Ovary (tissue), 9 donors: ENCODE data around the gene MAPK6. TPM values are rescaled to one million over a fixed set of nuclear protein-coding genes. Genes with fewer than 3 reads are reported as not detected.

ENCODE experiments used
- DNase-seq, 5 donors: peaks; one replicate each; pipeline ENCODE4 v3.0.0-alpha.2; 2019 to 2020
- H3K27ac ChIP-seq, 2 donors: fragments of 200-600 bp; one replicate each; pipeline versions ENCODE4 v1.5.1 to v1.8.0; 2019 to 2022
- H3K27me3 ChIP-seq: fragments of 200-600 bp; one replicate; pipeline ENCODE4 v1.8.0; 2022
- H3K36me3 ChIP-seq: fragments of 200-600 bp; sonication (generic); one replicate; pipeline ENCODE4 v1.5.1; 2019
- H3K4me1 ChIP-seq: one replicate; pipeline ENCODE4 v1.8.1; 2013; ENCODE audit warnings: mild to moderate bottlenecking, moderate library complexity; ENCODE audit not compliant: insufficient read depth
- H3K4me3 ChIP-seq: fragments of 200-600 bp; sonication (generic); one replicate; pipeline ENCODE4 v1.5.1; 2017
- H3K9me3 ChIP-seq, 2 donors: fragments of 200-600 bp in 1 of 2; sonication (generic) in 1 of 2; one replicate each; pipeline versions ENCODE4 v1.5.1 to v1.8.1; 2013 to 2019; ENCODE audit warnings: mild to moderate bottlenecking in 1 of 2, moderate library complexity in 1 of 2
- CTCF ChIP-seq, 3 donors: fragments of 450-650 bp in 2 of 3; fragments of 200-600 bp in 1 of 3; IDR thresholded peaks; one replicate each; pipeline versions ENCODE4 v1.5.1 to v1.8.0; 2016 to 2022; ENCODE audit warnings: antibody characterized with exemption in 3 of 3, mild to moderate bottlenecking in 1 of 3
- EP300 ChIP-seq: sonication (generic); formaldehyde crosslinking; IDR thresholded peaks from one replicate; pipeline ENCODE4 v1.6.1; 2017; ENCODE audit warnings: antibody characterized with exemption
- POLR2A ChIP-seq: fragments of 450-650 bp; IDR thresholded peaks from one replicate; pipeline ENCODE4 v1.6.1; 2017; ENCODE audit warnings: antibody characterized with exemption, mild to moderate bottlenecking, moderate library complexity
- WGBS, 3 donors: extraction: QIAGEN DNeasy Blood & Tissue Kit in 1 of 3; methylation state at CpG; one replicate each; pipeline versions ENCODE4 v1.1.5 to v1.1.7; 2013 to 2017; 5-methylcytosine and 5-hydroxymethylcytosine counted together
- intact Hi-C, 4 donors: fragments of 100-400 bp; cut with DNase I; formaldehyde crosslinking; loops; one replicate each; pipeline versions ENCODE4 v1.11.0 to v1.15.1; 2022 to 2023
- polyA plus RNA-seq, 2 donors: library from polyadenylated mRNA; stranded (reverse); fragments of 200-250 nt in 1 of 2; fragments of 350-450 nt in 1 of 2; fragmentation: Illumina TruSeq in 1 of 2; extraction: RNeasy Lipid Tissue Mini Kit (QIAGEN cat#74804) in 1 of 2; gene quantifications; one replicate each; pipeline ENCODE4 v1.2.3, GENCODE V29; 2013 to 2014
- total RNA-seq, 7 donors: library from RNA; depleted of rRNA in 2 of 7; stranded (reverse); fragments of >200 nt in 2 of 7; fragmentation: NEBNext Ultra II Directional in 3 of 7; extraction: Animal tissue kit (Norgen Biotek cat#: 25700) in 3 of 7; gene quantifications; one replicate each; pipeline versions ENCODE4 v1.1.0 to v1.2.4, GENCODE V29; 2016 to 2023
- donor health status: DM: no; HTN: no; CAD: no; lungs with moderate emphysema.
- donor health status: DM: no; HTN: no; CAD: no.
- donor health status: Bipolar disorder and iron deficiency.
- donor health status: DM: yes; HTN: yes; CAD: no.
- donor health status: DM: no; HTN: no; CAD: no.
- donor health status: DM: yes; HTN: yes; CAD: no.

The MAPK6 gene
- total and polyA plus RNA-seq, 9 donors: 5.9 to 24.5 (median 19.8) TPM

GRCh38 chr15:52086011-52086786 is 67.2 kb downstream of the MAPK6 start:
- H3K9me3 ChIP-seq: peaks cover 0 to 5% of the 10 kb centered on the region in 2 donors
- TF ChIP-seq EP300 (no peak), CTCF (IDR thresholded peaks at IDR 0.05) (no peak), POLR2A (no peak)
- no peaks in the 10 kb centered on the region for H3K4me1 ChIP-seq
- WGBS, 3 donors: 89 to 94% (median 92%) methylated on average over 5 of the region's 5 CpGs
- no peaks in the 10 kb centered on the region for H3K36me3 ChIP-seq
- intact Hi-C loops: no loop called here
- H3K27me3 ChIP-seq: no peaks in the 10 kb centered on the region
- no peak overlapping the region for H3K27ac ChIP-seq
- H3K4me3 ChIP-seq: no peak overlapping the region
- DNase-seq: no peak

- peaks cover 20% of the 10 kb centered on the region for H3K4me1 ChIP-seq
- TF ChIP-seq CTCF (IDR thresholded peaks at IDR 0.05): no peak
- TF ChIP-seq POLR2A: no peak
- no peak for TF ChIP-seq EP300
Observed at GRCh38 chr15:52090193-52090592, 71.2 kb downstream of the MAPK6 start.

GRCh38 chr15:52093167-52093538 is 74.1 kb downstream of the MAPK6 start:
- WGBS, 3 donors: 28 to 46% (median 37%) methylated on average over 4 of the region's 4 CpGs
- Histone ChIP-seq H3K36me3 (no peaks in the 10 kb centered on the region), H3K27ac (no peak overlapping the region), H3K27me3 (no peaks in the 10 kb centered on the region), H3K4me1 (peaks cover 23% of the 10 kb centered on the region), H3K4me3 (no peak overlapping the region), H3K9me3 (no peaks in the 10 kb centered on the region)
- intact Hi-C loops: no loop called here
- TF ChIP-seq CTCF (IDR thresholded peaks at IDR 0.05): no peak
- no peak for TF ChIP-seq POLR2A
- TF ChIP-seq EP300: no peak
- DNase-seq: no peak

More at GRCh38 chr15:52090193-52090592, 71.2 kb downstream of the MAPK6 start:
- Histone ChIP-seq H3K36me3 (no peaks in the 10 kb centered on the region), H3K4me3 (no peak overlapping the region), H3K27me3 (no peaks in the 10 kb centered on the region), H3K9me3 (peaks cover 0 to 5% of the 10 kb centered on the region in 2 donors), H3K27ac (no peak overlapping the region)
- no peak for DNase-seq
- intact Hi-C loops: no loop called here

- peak in 2 of 5 donors; percentile 50 to 52 for DNase-seq
- 46 to 51% (median 46%) methylated on average over 12 of the region's 12 CpGs for WGBS, 3 donors
- no peak overlapping the region for H3K27ac ChIP-seq
- TF ChIP-seq CTCF (IDR thresholded peaks at IDR 0.05) (no peak), POLR2A (no peak), EP300 (no peak)
- no peaks in the 10 kb centered on the region for H3K36me3 ChIP-seq
- no peaks in the 10 kb centered on the region for H3K27me3 ChIP-seq
- intact Hi-C loops: no loop called here
- no peak overlapping the region for H3K4me3 ChIP-seq
- H3K9me3 ChIP-seq: no peaks in the 10 kb centered on the region
- peaks cover 23% of the 10 kb centered on the region for H3K4me1 ChIP-seq
Observed at GRCh38 chr15:52093539-52094510, 74.8 kb downstream of the MAPK6 start.
